Measurements from ENCODE around the gene EFCAB6. TPM values are rescaled to one million over a fixed set of nuclear protein-coding genes. Genes with fewer than 3 reads are reported as not detected.

Gene EFCAB6
- total and polyA plus RNA-seq, 4 donors: 0.14 to 2.1 (median 0.53) TPM

DNA sequence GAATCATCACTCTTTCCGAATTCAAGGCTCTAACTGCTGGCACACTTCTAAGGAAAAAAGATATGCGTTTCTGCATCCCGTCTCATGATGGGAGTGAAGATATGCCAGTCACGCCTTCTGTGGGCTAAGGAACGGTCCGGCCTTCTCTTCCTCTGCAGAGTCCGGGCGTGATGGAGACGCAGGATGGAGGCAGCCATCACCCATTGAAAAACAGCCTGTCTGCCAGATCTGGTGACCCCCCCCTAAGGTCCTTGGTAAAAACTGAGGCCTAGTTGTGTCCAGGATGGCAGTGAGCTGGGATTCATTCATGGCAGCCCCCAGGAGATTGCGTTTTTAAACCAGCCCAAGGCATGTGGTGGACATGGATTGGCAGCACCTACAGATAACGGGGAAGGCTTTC is 6.9 kb upstream of the EFCAB6 start:
- no peaks in the 10 kb centered on the region for H3K9me3 ChIP-seq (ENCODE audit: control insufficient read depth in 4 of 4, low read length in 3 of 4)
- TF ChIP-seq RXRA (IDR thresholded peaks at IDR 0.05): no peak
- no peak for TF ChIP-seq MAX (IDR thresholded peaks at IDR 0.05)
- TF ChIP-seq, protein P1, sequence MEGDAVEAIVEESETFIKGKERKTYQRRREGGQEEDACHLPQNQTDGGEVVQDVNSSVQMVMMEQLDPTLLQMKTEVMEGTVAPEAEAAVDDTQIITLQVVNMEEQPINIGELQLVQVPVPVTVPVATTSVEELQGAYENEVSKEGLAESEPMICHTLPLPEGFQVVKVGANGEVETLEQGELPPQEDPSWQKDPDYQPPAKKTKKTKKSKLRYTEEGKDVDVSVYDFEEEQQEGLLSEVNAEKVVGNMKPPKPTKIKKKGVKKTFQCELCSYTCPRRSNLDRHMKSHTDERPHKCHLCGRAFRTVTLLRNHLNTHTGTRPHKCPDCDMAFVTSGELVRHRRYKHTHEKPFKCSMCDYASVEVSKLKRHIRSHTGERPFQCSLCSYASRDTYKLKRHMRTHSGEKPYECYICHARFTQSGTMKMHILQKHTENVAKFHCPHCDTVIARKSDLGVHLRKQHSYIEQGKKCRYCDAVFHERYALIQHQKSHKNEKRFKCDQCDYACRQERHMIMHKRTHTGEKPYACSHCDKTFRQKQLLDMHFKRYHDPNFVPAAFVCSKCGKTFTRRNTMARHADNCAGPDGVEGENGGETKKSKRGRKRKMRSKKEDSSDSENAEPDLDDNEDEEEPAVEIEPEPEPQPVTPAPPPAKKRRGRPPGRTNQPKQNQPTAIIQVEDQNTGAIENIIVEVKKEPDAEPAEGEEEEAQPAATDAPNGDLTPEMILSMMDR (IDR thresholded peaks at IDR 0.05; ENCODE audit: low read depth, low read length, missing input control): no peak
- TF ChIP-seq YY1 (IDR thresholded peaks at IDR 0.05): no peak
- TF ChIP-seq HNF4A (conservative IDR thresholded peaks at IDR 0.05): no peak
- no peak for TF ChIP-seq NR2F2 (IDR thresholded peaks at IDR 0.05)
- no peak for TF ChIP-seq FOXA2 (IDR thresholded peaks at IDR 0.05)
- TF ChIP-seq, protein P2, sequence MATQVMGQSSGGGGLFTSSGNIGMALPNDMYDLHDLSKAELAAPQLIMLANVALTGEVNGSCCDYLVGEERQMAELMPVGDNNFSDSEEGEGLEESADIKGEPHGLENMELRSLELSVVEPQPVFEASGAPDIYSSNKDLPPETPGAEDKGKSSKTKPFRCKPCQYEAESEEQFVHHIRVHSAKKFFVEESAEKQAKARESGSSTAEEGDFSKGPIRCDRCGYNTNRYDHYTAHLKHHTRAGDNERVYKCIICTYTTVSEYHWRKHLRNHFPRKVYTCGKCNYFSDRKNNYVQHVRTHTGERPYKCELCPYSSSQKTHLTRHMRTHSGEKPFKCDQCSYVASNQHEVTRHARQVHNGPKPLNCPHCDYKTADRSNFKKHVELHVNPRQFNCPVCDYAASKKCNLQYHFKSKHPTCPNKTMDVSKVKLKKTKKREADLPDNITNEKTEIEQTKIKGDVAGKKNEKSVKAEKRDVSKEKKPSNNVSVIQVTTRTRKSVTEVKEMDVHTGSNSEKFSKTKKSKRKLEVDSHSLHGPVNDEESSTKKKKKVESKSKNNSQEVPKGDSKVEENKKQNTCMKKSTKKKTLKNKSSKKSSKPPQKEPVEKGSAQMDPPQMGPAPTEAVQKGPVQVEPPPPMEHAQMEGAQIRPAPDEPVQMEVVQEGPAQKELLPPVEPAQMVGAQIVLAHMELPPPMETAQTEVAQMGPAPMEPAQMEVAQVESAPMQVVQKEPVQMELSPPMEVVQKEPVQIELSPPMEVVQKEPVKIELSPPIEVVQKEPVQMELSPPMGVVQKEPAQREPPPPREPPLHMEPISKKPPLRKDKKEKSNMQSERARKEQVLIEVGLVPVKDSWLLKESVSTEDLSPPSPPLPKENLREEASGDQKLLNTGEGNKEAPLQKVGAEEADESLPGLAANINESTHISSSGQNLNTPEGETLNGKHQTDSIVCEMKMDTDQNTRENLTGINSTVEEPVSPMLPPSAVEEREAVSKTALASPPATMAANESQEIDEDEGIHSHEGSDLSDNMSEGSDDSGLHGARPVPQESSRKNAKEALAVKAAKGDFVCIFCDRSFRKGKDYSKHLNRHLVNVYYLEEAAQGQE (IDR thresholded peaks at IDR 0.05): no peak
- TF ChIP-seq ZBTB33 (IDR thresholded peaks at IDR 0.05): no peak
- TF ChIP-seq JUND (IDR thresholded peaks at IDR 0.05): no peak
- TF ChIP-seq FOXA1 (IDR thresholded peaks at IDR 0.05): no peak
- TF ChIP-seq RAD21 (IDR thresholded peaks at IDR 0.05): no peak
- TF ChIP-seq TAF1 (conservative IDR thresholded peaks at IDR 0.05): no peak
- TF ChIP-seq EGR1 (IDR thresholded peaks at IDR 0.05; ENCODE audit: low read depth in 2 of 2): no peak
- peaks cover 4 to 26% (median 12%) of the 10 kb centered on the region in 4 donors for H3K4me1 ChIP-seq (ENCODE audit: control insufficient read depth in 4 of 4, insufficient read depth in 4 of 4, low read length in 3 of 4)
- DNase-seq (ENCODE audit: low spot score): no peak
- H3K9ac ChIP-seq (ENCODE audit: low read depth in 1 of 2, low read length in 2 of 2): no peak overlapping the region
- no peaks in the 10 kb centered on the region for H3K27me3 ChIP-seq (ENCODE audit: control insufficient read depth in 4 of 4, insufficient read depth in 4 of 4, low read length in 3 of 4)
- H3K4me3 ChIP-seq (ENCODE audit: low read depth in 1 of 3, low read length in 3 of 3): no peak overlapping the region
- 91% methylated on average over 11 of the region's 11 CpGs for WGBS
- H3K27ac ChIP-seq (ENCODE audit: low read depth in 1 of 2, low read length in 2 of 2): no peak overlapping the region
- H3K36me3 ChIP-seq (ENCODE audit: control insufficient read depth in 4 of 4, insufficient read depth in 3 of 4, low read depth in 1 of 4, low read length in 3 of 4): no peaks in the 10 kb centered on the region

DNA sequence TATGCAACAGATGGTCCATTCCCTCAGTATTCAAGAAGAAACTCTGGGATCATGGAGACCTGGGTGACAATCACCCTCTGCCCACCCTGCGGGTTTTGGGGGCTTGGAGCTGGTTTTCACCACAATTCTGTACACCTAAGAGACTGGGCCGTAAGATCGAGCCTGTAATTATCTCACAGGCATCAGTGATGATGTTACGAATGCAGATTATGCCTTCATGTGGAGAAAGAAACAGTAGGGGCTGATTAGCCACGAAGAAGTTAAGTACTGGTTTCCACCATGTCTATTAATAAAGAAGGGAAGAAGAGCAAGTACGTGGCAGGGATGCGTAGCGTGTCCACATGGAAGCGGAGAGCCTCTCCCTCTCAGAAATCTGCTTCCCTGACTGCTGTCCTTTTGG is 5.3 kb upstream of the EFCAB6 start:
- no peaks in the 10 kb centered on the region for H3K36me3 ChIP-seq (ENCODE audit: control insufficient read depth in 4 of 4, insufficient read depth in 3 of 4, low read depth in 1 of 4, low read length in 3 of 4)
- H3K27ac ChIP-seq (ENCODE audit: low read depth in 1 of 2, low read length in 2 of 2): no peak overlapping the region
- H3K27me3 ChIP-seq (ENCODE audit: control insufficient read depth in 4 of 4, insufficient read depth in 4 of 4, low read length in 3 of 4): no peaks in the 10 kb centered on the region
- WGBS: 97% methylated on average over 9 of the region's 9 CpGs
- TF ChIP-seq GABPA (IDR thresholded peaks at IDR 0.05 in 1 of 2, conservative IDR thresholded peaks at IDR 0.05 in 1 of 2) (no peak), FOXA1 (IDR thresholded peaks at IDR 0.05) (no peak), FOXA2 (IDR thresholded peaks at IDR 0.05) (no peak), ZBTB33 (IDR thresholded peaks at IDR 0.05) (no peak), SP1 (IDR thresholded peaks at IDR 0.05) (no peak), RAD21 (IDR thresholded peaks at IDR 0.05) (no peak), NR2F2 (IDR thresholded peaks at IDR 0.05) (no peak), ATF3 (IDR thresholded peaks at IDR 0.05) (no peak), YY1 (IDR thresholded peaks at IDR 0.05) (no peak), JUND (IDR thresholded peaks at IDR 0.05) (no peak)
- TF ChIP-seq, protein P1 (IDR thresholded peaks at IDR 0.05; ENCODE audit: low read depth, low read length, missing input control): no peak
- no peak for DNase-seq (ENCODE audit: low spot score)
- no peak overlapping the region for H3K4me3 ChIP-seq (ENCODE audit: low read depth in 1 of 3, low read length in 3 of 3)
- no peak overlapping the region for H3K9ac ChIP-seq (ENCODE audit: low read depth in 1 of 2, low read length in 2 of 2)
- H3K4me1 ChIP-seq (ENCODE audit: control insufficient read depth in 4 of 4, insufficient read depth in 4 of 4, low read length in 3 of 4): peaks cover 3 to 23% (median 13%) of the 10 kb centered on the region in 4 donors
- no peaks in the 10 kb centered on the region for H3K9me3 ChIP-seq (ENCODE audit: control insufficient read depth in 4 of 4, low read length in 3 of 4)
